ENCODE measurements around the gene P2RY1. TPM values are rescaled to one million over a fixed set of nuclear protein-coding genes. Genes with fewer than 3 reads are reported as not detected.

P2RY1 gene
- total RNA-seq, 2 donors from 2014 or later: 3.0 to 5.0 TPM

DNA sequence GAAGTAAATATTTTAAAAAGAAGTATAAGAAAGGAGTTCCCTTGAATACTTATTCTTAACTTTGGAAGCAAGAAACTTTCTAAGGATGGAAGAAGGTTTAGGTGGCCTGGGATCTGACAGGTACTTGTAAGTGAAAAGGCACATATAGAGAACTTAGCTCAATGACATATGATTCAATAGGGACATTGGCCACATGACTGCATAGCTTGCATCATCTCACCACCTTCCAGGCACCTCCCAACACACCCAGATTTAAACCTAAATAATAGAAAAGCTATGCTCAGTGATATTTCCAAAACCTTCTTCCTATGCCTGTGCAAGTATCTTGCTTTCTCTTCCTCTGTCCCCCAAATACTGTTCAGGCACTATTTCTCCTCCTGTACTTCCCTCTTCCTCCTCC, 4.7 kb upstream of the P2RY1 start:
- no peak overlapping the region for H3K27ac ChIP-seq
- H3K4me3 ChIP-seq: no peak overlapping the region
- no peaks in the 10 kb centered on the region for H3K9me3 ChIP-seq
- H3K27me3 ChIP-seq (replicated peaks; ENCODE audit: insufficient read depth): no peaks in the 10 kb centered on the region
- ATAC-seq (ENCODE audit: insufficient number of reproducible peaks, low FRiP score, low read depth) (no peak), DNase-seq (ENCODE audit: low spot score) (no peak)
- H3K36me3 ChIP-seq: no peaks in the 10 kb centered on the region
- TF ChIP-seq, protein P1, sequence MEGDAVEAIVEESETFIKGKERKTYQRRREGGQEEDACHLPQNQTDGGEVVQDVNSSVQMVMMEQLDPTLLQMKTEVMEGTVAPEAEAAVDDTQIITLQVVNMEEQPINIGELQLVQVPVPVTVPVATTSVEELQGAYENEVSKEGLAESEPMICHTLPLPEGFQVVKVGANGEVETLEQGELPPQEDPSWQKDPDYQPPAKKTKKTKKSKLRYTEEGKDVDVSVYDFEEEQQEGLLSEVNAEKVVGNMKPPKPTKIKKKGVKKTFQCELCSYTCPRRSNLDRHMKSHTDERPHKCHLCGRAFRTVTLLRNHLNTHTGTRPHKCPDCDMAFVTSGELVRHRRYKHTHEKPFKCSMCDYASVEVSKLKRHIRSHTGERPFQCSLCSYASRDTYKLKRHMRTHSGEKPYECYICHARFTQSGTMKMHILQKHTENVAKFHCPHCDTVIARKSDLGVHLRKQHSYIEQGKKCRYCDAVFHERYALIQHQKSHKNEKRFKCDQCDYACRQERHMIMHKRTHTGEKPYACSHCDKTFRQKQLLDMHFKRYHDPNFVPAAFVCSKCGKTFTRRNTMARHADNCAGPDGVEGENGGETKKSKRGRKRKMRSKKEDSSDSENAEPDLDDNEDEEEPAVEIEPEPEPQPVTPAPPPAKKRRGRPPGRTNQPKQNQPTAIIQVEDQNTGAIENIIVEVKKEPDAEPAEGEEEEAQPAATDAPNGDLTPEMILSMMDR (IDR thresholded peaks at IDR 0.05): no peak
- peaks cover 2% of the 10 kb centered on the region in 2 donors for H3K4me1 ChIP-seq (ENCODE audit: control insufficient read depth in 1 of 2, low read depth in 2 of 2)

GRCh38 chr3:152832046-152832445, 2.9 kb upstream of the P2RY1 start:
- peaks cover 0 to 10% of the 10 kb centered on the region in 2 donors for H3K4me1 ChIP-seq (ENCODE audit: control insufficient read depth in 1 of 2, low read depth in 2 of 2)
- H3K9me3 ChIP-seq: no peaks in the 10 kb centered on the region
- no peaks in the 10 kb centered on the region for H3K27me3 ChIP-seq (replicated peaks; ENCODE audit: insufficient read depth)
- TF ChIP-seq, protein P1 (IDR thresholded peaks at IDR 0.05): no peak
- ATAC-seq (ENCODE audit: insufficient number of reproducible peaks, low FRiP score, low read depth): no peak
- H3K27ac ChIP-seq: no peak overlapping the region
- no peak overlapping the region for H3K4me3 ChIP-seq
- DNase-seq (ENCODE audit: low spot score): no peak
- no peaks in the 10 kb centered on the region for H3K36me3 ChIP-seq

DNA sequence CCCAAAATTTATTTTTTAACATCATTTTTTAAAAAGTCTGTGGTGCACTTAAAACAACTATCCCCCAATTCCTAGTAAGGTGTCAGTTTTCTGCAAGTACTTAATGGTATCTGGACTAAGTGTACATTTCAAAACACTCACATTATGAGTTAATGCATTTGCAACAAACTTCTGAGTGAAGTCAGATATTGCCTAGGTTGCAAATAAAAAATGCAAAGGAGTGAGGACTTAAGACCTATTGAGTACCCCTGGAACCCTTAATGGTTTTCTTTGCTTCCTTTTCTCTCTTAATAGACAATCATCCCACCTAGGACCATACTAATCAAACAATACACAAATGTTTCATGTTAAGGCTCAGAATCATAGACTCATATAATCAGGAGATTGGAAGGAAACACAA, 1.8 kb upstream of the P2RY1 start:
- DNase-seq (ENCODE audit: low spot score) (no peak), ATAC-seq (ENCODE audit: insufficient number of reproducible peaks, low FRiP score, low read depth) (no peak)
- Histone ChIP-seq H3K27ac (no peak overlapping the region), H3K27me3 (replicated peaks; ENCODE audit: insufficient read depth) (no peaks in the 10 kb centered on the region), H3K4me1 (ENCODE audit: control insufficient read depth in 1 of 2, low read depth in 2 of 2) (peaks cover 0 to 17% of the 10 kb centered on the region in 2 donors), H3K9me3 (no peaks in the 10 kb centered on the region), H3K4me3 (no peak overlapping the region), H3K36me3 (no peaks in the 10 kb centered on the region)
- TF ChIP-seq, protein P1 (IDR thresholded peaks at IDR 0.05): no peak

DNA sequence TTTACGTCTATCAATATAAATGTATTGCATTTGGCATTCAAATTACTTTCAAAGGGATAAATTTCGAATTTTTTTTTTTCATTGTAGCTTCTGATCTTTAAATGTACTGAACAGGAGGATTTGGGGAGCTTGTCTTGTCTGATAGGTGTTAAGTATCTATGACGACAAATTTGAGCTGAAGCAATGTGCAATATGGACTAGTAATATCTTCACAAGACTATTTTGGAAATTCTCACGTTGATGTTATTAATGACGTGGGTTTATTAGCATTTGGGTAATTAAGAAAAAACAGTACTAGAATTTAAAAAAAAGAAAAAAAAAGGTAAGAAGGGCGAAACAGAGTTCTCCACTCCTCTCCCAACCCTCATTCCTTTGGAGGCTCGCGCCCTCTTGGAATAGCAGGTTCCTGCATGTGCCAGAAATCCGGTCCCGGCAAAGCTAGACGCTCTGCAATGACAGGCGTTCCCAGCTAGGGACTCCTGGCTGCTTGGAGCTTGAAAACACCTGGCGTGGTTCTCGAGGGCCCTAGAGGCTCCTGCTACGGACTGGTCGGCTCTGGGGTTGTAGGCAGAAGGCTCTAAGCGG, 648 bp upstream of the P2RY1 start:
- ATAC-seq (ENCODE audit: insufficient number of reproducible peaks, low FRiP score, low read depth) (no peak), DNase-seq (ENCODE audit: low spot score) (no peak)
- Histone ChIP-seq H3K36me3 (no peaks in the 10 kb centered on the region), H3K4me1 (ENCODE audit: control insufficient read depth in 1 of 2, low read depth in 2 of 2) (peaks cover 0 to 17% of the 10 kb centered on the region in 2 donors), H3K4me3 (peak overlapping the region; percentile 87), H3K9me3 (no peaks in the 10 kb centered on the region), H3K27ac (peak overlapping the region; percentile 2 to 45), H3K27me3 (replicated peaks; ENCODE audit: insufficient read depth) (no peaks in the 10 kb centered on the region)
- TF ChIP-seq, protein P1 (IDR thresholded peaks at IDR 0.05): no peak

DNA sequence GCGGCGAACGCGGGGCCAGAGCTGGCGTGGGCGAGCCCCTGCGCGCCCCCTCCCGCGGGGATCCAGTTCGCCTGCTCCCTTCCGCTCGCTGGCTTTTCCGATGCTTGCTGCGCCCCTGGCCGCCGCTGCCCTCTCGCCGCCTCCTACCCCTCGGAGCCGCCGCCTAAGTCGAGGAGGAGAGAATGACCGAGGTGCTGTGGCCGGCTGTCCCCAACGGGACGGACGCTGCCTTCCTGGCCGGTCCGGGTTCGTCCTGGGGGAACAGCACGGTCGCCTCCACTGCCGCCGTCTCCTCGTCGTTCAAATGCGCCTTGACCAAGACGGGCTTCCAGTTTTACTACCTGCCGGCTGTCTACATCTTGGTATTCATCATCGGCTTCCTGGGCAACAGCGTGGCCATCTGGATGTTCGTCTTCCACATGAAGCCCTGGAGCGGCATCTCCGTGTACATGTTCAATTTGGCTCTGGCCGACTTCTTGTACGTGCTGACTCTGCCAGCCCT, 721 bp downstream of the P2RY1 start:
- DNase-seq (ENCODE audit: low spot score) (no peak), ATAC-seq (ENCODE audit: insufficient number of reproducible peaks, low FRiP score, low read depth) (no peak)
- peak overlapping the region in 1 of 2 donors; percentile 45 for H3K27ac ChIP-seq
- H3K9me3 ChIP-seq: no peaks in the 10 kb centered on the region
- TF ChIP-seq, protein P1 (IDR thresholded peaks at IDR 0.05): no peak
- peak overlapping the region; percentile 87 for H3K4me3 ChIP-seq
- peaks cover 0 to 17% of the 10 kb centered on the region in 2 donors for H3K4me1 ChIP-seq (ENCODE audit: control insufficient read depth in 1 of 2, low read depth in 2 of 2)
- no peaks in the 10 kb centered on the region for H3K27me3 ChIP-seq (replicated peaks; ENCODE audit: insufficient read depth)
- no peaks in the 10 kb centered on the region for H3K36me3 ChIP-seq
